Liver (tissue), 9 donors: ENCODE data around the gene SEMA3C. TPM values are rescaled to one million over a fixed set of nuclear protein-coding genes. Genes with fewer than 3 reads are reported as not detected.

ENCODE experiments used
- DNase-seq: peaks from one replicate; pipeline ENCODE4 v3.0.0-alpha.2; 2017; ENCODE audit warnings: low spot score
- H3K27ac ChIP-seq, 2 donors: one replicate each; pipeline ENCODE4 v1.7.0; 2013; ENCODE audit warnings: inconsistent platforms in 2 of 2, low read length in 2 of 2, control low read depth in 1 of 2, low read depth in 1 of 2, mild to moderate bottlenecking in 1 of 2
- H3K27me3 ChIP-seq, 4 donors: one replicate each; pipeline versions ENCODE4 v1.6.1 to v1.7.0; 2013; ENCODE audit warnings: low read length in 3 of 4, inconsistent platforms in 1 of 4, mild to moderate bottlenecking in 1 of 4, moderate library complexity in 1 of 4; ENCODE audit not compliant: control insufficient read depth in 4 of 4, insufficient read depth in 4 of 4
- H3K36me3 ChIP-seq, 4 donors: one replicate each; pipeline versions ENCODE4 v1.6.1 to v1.7.0; 2013; ENCODE audit warnings: low read length in 3 of 4, mild to moderate bottlenecking in 3 of 4, low read depth in 1 of 4, moderate library complexity in 1 of 4; ENCODE audit not compliant: control insufficient read depth in 4 of 4, insufficient read depth in 3 of 4
- H3K4me1 ChIP-seq, 4 donors: one replicate each; pipeline versions ENCODE4 v1.6.1 to v1.7.0; 2013; ENCODE audit warnings: low read length in 3 of 4, mild to moderate bottlenecking in 3 of 4, moderate library complexity in 1 of 4; ENCODE audit not compliant: control insufficient read depth in 4 of 4, insufficient read depth in 4 of 4
- H3K4me3 ChIP-seq, 3 donors: one replicate each; pipeline versions ENCODE4 v1.6.1 to v1.7.0; 2013; ENCODE audit warnings: low read length in 3 of 3, control low read depth in 1 of 3, low read depth in 1 of 3, mild to moderate bottlenecking in 1 of 3
- H3K9ac ChIP-seq, 2 donors: one replicate each; pipeline ENCODE4 v1.7.0; 2013; ENCODE audit warnings: low read length in 2 of 2, mild to moderate bottlenecking in 2 of 2, moderate library complexity in 2 of 2, control low read depth in 1 of 2, low read depth in 1 of 2
- H3K9me3 ChIP-seq, 4 donors: one replicate each; pipeline versions ENCODE4 v1.6.1 to v1.7.0; 2013; ENCODE audit warnings: low read length in 3 of 4; ENCODE audit not compliant: control insufficient read depth in 4 of 4
- ATF3 ChIP-seq: IDR thresholded peaks from 2 replicates; pipeline ENCODE4 v1.6.1; 2016; ENCODE audit warnings: antibody characterized with exemption
- EGR1 ChIP-seq, 2 donors: IDR thresholded peaks; 2 replicates each; pipeline ENCODE4 v1.6.1; 2016 to 2018; ENCODE audit warnings: antibody characterized with exemption in 2 of 2, low read depth in 2 of 2
- GABPA ChIP-seq, 2 donors: IDR thresholded peaks in 1 of 2; conservative IDR thresholded peaks in 1 of 2; 2 replicates each; pipeline ENCODE4 v1.6.1; 2016; ENCODE audit warnings: antibody characterized with exemption in 2 of 2, mild to moderate bottlenecking in 1 of 2, moderate library complexity in 1 of 2
- HNF4A ChIP-seq, 2 donors: conservative IDR thresholded peaks; 2 replicates each; pipeline ENCODE4 v1.6.1; 2016; ENCODE audit warnings: antibody characterized with exemption in 2 of 2, mild to moderate bottlenecking in 2 of 2
- JUND ChIP-seq, 2 donors: IDR thresholded peaks; 2 replicates each; pipeline ENCODE4 v1.6.1; 2016; ENCODE audit warnings: antibody characterized with exemption in 2 of 2
- NR2F2 ChIP-seq: IDR thresholded peaks from 2 replicates; pipeline ENCODE4 v1.6.1; 2016; ENCODE audit warnings: antibody characterized with exemption
- SP1 ChIP-seq: IDR thresholded peaks from 2 replicates; pipeline ENCODE4 v1.6.1; 2018; ENCODE audit warnings: antibody characterized with exemption, mild to moderate bottlenecking
- TAF1 ChIP-seq: conservative IDR thresholded peaks from 2 replicates; pipeline ENCODE4 v1.6.1; 2016; ENCODE audit warnings: antibody characterized with exemption, mild to moderate bottlenecking
- YY1 ChIP-seq: IDR thresholded peaks from 2 replicates; pipeline ENCODE4 v1.6.1; 2016; ENCODE audit warnings: antibody characterized with exemption, mild to moderate bottlenecking
- WGBS: extraction: QIAGEN DNeasy Blood & Tissue Kit; methylation state at CpG from one replicate; pipeline ENCODE4 v1.1.7; 2013; 5-methylcytosine and 5-hydroxymethylcytosine counted together
- polyA plus RNA-seq, 2 donors: library from polyadenylated mRNA; stranded (reverse) in 1 of 2; unstranded in 1 of 2; fragments of 200-250 nt in 1 of 2; fragments of >200 nt in 1 of 2; fragmentation: Nextera tagmentation in 1 of 2; extraction: Ambion mirVana in 1 of 2; gene quantifications; one replicate each; pipeline versions ENCODE4 v1.2.1 to v1.2.3, GENCODE V29; 2013 to 2015
- total RNA-seq, 2 donors: library from RNA; depleted of rRNA; stranded (reverse); fragments of >200 nt; gene quantifications; one replicate each; pipeline ENCODE4 v1.2.3, GENCODE V29; 2014
- TF ChIP-seq, protein P1 (sequence below): fragments of 150-350 bp; IDR thresholded peaks from 2 replicates; pipeline ENCODE4 v1.5.1; 2017; ENCODE audit warnings: improper control_type of control experiment, low read depth, low read length; ENCODE audit not compliant: missing input control
- TF ChIP-seq, protein P2 (sequence below): IDR thresholded peaks from 2 replicates; pipeline ENCODE4 v1.6.1; 2016; ENCODE audit warnings: antibody characterized with exemption
- TF ChIP-seq, protein P3 (sequence below): IDR thresholded peaks from 2 replicates; pipeline ENCODE4 v1.6.1; 2016; ENCODE audit warnings: antibody characterized with exemption, mild to moderate bottlenecking
- TF ChIP-seq, protein P4 (sequence below): IDR thresholded peaks from 2 replicates; pipeline ENCODE4 v1.6.1; 2016; ENCODE audit warnings: antibody characterized with exemption
- donor health status: healthy.
- donor health status: healthy.
- donor health status: healthy.
- donor health status: healthy.
- donor health status: healthy.

SEMA3C gene
- total and polyA plus RNA-seq, 4 donors, result 0.20 to 1.8 (median 0.64) TPM

GRCh38 chr7:80902716-80903308 is 16.0 kb downstream of the SEMA3C start:
- no peak for DNase-seq
- Histone ChIP-seq H3K9me3 (no peaks in the 10 kb centered on the region), H3K27ac (no peak overlapping the region), H3K4me3 (no peak overlapping the region), H3K9ac (no peak overlapping the region), H3K4me1 (no peaks in the 10 kb centered on the region), H3K36me3 (no peaks in the 10 kb centered on the region), H3K27me3 (peaks cover 0 to 4% (median 0%) of the 10 kb centered on the region in 4 donors)
- TF ChIP-seq, protein P1, sequence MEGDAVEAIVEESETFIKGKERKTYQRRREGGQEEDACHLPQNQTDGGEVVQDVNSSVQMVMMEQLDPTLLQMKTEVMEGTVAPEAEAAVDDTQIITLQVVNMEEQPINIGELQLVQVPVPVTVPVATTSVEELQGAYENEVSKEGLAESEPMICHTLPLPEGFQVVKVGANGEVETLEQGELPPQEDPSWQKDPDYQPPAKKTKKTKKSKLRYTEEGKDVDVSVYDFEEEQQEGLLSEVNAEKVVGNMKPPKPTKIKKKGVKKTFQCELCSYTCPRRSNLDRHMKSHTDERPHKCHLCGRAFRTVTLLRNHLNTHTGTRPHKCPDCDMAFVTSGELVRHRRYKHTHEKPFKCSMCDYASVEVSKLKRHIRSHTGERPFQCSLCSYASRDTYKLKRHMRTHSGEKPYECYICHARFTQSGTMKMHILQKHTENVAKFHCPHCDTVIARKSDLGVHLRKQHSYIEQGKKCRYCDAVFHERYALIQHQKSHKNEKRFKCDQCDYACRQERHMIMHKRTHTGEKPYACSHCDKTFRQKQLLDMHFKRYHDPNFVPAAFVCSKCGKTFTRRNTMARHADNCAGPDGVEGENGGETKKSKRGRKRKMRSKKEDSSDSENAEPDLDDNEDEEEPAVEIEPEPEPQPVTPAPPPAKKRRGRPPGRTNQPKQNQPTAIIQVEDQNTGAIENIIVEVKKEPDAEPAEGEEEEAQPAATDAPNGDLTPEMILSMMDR, result no peak
- TF ChIP-seq EGR1 (IDR thresholded peaks at IDR 0.05; ENCODE audit: low read depth in 2 of 2) (no peak), JUND (IDR thresholded peaks at IDR 0.05) (no peak), SP1 (no peak), YY1 (no peak), GABPA (IDR thresholded peaks at IDR 0.05 in 1 of 2, conservative IDR thresholded peaks at IDR 0.05 in 1 of 2) (no peak), NR2F2 (no peak), ATF3 (no peak), TAF1 (no peak), HNF4A (conservative IDR thresholded peaks at IDR 0.05) (no peak)
- TF ChIP-seq, protein P2, sequence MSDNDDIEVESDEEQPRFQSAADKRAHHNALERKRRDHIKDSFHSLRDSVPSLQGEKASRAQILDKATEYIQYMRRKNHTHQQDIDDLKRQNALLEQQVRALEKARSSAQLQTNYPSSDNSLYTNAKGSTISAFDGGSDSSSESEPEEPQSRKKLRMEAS, result no peak
- TF ChIP-seq, protein P3, sequence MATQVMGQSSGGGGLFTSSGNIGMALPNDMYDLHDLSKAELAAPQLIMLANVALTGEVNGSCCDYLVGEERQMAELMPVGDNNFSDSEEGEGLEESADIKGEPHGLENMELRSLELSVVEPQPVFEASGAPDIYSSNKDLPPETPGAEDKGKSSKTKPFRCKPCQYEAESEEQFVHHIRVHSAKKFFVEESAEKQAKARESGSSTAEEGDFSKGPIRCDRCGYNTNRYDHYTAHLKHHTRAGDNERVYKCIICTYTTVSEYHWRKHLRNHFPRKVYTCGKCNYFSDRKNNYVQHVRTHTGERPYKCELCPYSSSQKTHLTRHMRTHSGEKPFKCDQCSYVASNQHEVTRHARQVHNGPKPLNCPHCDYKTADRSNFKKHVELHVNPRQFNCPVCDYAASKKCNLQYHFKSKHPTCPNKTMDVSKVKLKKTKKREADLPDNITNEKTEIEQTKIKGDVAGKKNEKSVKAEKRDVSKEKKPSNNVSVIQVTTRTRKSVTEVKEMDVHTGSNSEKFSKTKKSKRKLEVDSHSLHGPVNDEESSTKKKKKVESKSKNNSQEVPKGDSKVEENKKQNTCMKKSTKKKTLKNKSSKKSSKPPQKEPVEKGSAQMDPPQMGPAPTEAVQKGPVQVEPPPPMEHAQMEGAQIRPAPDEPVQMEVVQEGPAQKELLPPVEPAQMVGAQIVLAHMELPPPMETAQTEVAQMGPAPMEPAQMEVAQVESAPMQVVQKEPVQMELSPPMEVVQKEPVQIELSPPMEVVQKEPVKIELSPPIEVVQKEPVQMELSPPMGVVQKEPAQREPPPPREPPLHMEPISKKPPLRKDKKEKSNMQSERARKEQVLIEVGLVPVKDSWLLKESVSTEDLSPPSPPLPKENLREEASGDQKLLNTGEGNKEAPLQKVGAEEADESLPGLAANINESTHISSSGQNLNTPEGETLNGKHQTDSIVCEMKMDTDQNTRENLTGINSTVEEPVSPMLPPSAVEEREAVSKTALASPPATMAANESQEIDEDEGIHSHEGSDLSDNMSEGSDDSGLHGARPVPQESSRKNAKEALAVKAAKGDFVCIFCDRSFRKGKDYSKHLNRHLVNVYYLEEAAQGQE, result no peak
- TF ChIP-seq, protein P4, sequence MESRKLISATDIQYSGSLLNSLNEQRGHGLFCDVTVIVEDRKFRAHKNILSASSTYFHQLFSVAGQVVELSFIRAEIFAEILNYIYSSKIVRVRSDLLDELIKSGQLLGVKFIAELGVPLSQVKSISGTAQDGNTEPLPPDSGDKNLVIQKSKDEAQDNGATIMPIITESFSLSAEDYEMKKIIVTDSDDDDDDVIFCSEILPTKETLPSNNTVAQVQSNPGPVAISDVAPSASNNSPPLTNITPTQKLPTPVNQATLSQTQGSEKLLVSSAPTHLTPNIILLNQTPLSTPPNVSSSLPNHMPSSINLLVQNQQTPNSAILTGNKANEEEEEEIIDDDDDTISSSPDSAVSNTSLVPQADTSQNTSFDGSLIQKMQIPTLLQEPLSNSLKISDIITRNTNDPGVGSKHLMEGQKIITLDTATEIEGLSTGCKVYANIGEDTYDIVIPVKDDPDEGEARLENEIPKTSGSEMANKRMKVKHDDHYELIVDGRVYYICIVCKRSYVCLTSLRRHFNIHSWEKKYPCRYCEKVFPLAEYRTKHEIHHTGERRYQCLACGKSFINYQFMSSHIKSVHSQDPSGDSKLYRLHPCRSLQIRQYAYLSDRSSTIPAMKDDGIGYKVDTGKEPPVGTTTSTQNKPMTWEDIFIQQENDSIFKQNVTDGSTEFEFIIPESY, result no peak
- WGBS, result 86% methylated on average over 6 of the region's 6 CpGs

GRCh38 chr7:80902019-80902418 is 16.8 kb downstream of the SEMA3C start:
- Histone ChIP-seq H3K9me3 (no peaks in the 10 kb centered on the region), H3K9ac (no peak overlapping the region), H3K27ac (no peak overlapping the region), H3K27me3 (peaks cover 0 to 2% (median 0%) of the 10 kb centered on the region in 4 donors), H3K4me1 (no peaks in the 10 kb centered on the region), H3K4me3 (no peak overlapping the region), H3K36me3 (no peaks in the 10 kb centered on the region)
- TF ChIP-seq EGR1 (IDR thresholded peaks at IDR 0.05; ENCODE audit: low read depth in 2 of 2), result no peak
- TF ChIP-seq, protein P4, result no peak
- TF ChIP-seq YY1, result no peak
- 98% methylated on average over 1 of the region's 1 CpG for WGBS
- DNase-seq, result no peak
